CD4-positive, alpha-beta T cell treated with Interleukin-12 subunit alpha and Interleukin-12 subunit beta, for 1 hour (primary cell): Measurements from ENCODE around the gene RRM2.
"Not testable (repeated sequence)": the region's sequence is repeated elsewhere in the genome, so short reads cannot be mapped to it uniquely, and the experiment has no call there.

Experiments
- DNase-seq: peaks from one replicate; pipeline ENCODE4 v3.0.0-alpha.2; 2020

The RRM2 gene

GRCh38 chr2:10091889-10092244 is 30.7 kb upstream of the RRM2 start:
- not testable (repeated sequence) for DNase-seq

GRCh38 chr2:10094271-10094814 is 28.2 kb upstream of the RRM2 start:
- no peak for DNase-seq

- no peak for DNase-seq
These were observed 27.4 kb upstream of the RRM2 start for GRCh38 chr2:10095175-10095574.

- DNase-seq, result no peak
These were observed 25.9 kb upstream of the RRM2 start for GRCh38 chr2:10096641-10097040.

- peak; percentile 36 for DNase-seq
These were observed 25.0 kb upstream of the RRM2 start for GRCh38 chr2:10097352-10098148.

- DNase-seq, result no peak
These were observed 21.0 kb upstream of the RRM2 start for GRCh38 chr2:10101491-10101890.

GRCh38 chr2:10103179-10103578 is 19.4 kb upstream of the RRM2 start:
- no peak for DNase-seq

- not testable (repeated sequence) for DNase-seq
These were observed 17.6 kb upstream of the RRM2 start for GRCh38 chr2:10104906-10105305.

GRCh38 chr2:10109311-10109710 is 13.2 kb upstream of the RRM2 start:
- no peak for DNase-seq

GRCh38 chr2:10119027-10119325 is 3.6 kb upstream of the RRM2 start:
- no peak for DNase-seq

GRCh38 chr2:10119601-10120157 is 2.9 kb upstream of the RRM2 start:
- DNase-seq, result no peak

GRCh38 chr2:10120158-10120876 is 2.2 kb upstream of the RRM2 start:
- peak; percentile 89 for DNase-seq

- no peak for DNase-seq
These were observed 1.5 kb upstream of the RRM2 start for GRCh38 chr2:10120877-10121574.

GRCh38 chr2:10123281-10123680 is 742 bp downstream of the RRM2 start:
- no peak for DNase-seq

GRCh38 chr2:10124538-10125045 is 2.1 kb downstream of the RRM2 start:
- peak; percentile 83 for DNase-seq

GRCh38 chr2:10125842-10126631 is 3.5 kb downstream of the RRM2 start:
- no peak for DNase-seq

GRCh38 chr2:10126632-10127026 is 4.1 kb downstream of the RRM2 start:
- no peak for DNase-seq

- no peak for DNase-seq
These were observed 5.9 kb downstream of the RRM2 start for GRCh38 chr2:10128420-10128819.

- no peak for DNase-seq
These were observed 7.0 kb downstream of the RRM2 start for GRCh38 chr2:10129490-10129889.

- no peak for DNase-seq
These were observed 9.6 kb downstream of the RRM2 start for GRCh38 chr2:10132043-10132575.

- DNase-seq, result no peak
These were observed 10.1 kb downstream of the RRM2 start for GRCh38 chr2:10132596-10132995.

- DNase-seq, result no peak
These were observed 10.6 kb downstream of the RRM2 start for GRCh38 chr2:10132996-10133647.
